DMS 273 (cell line): ENCODE results near the gene BACH1.
A peak's percentile ranks its signal among the peaks of the same experiment; 100 is the strongest.
"Not testable (repeated sequence)": the region's sequence is repeated elsewhere in the genome, so short reads cannot be mapped to it uniquely, and the experiment has no call there.

Source experiments
- DNase-seq: peaks from one replicate; lab custom pipeline; 2025; ENCODE audit not compliant: unreplicated experiment; lab: John Stamatoyannopoulos, UW

The BACH1 gene

DNA sequence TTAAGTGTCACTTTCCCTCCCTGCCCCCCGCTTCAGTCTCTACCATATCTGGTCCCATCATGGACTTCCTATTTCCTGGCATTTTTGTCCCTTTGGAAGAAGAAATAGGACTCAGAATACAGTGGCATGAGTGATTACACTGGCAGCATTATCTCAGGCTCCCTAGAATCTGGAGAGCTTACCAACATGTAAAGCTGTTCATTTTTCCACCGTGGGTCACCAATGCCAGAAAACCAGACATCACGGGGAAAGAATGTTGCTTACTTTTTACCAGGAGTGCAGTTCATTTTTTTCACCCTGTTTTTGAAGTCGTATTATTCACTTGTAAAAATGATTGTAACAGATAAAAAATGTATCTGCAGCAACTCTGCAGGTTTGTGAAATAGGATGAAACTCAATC lies 44.8 kb downstream of the BACH1 start:
- DNase-seq: peak; percentile 17

DNA sequence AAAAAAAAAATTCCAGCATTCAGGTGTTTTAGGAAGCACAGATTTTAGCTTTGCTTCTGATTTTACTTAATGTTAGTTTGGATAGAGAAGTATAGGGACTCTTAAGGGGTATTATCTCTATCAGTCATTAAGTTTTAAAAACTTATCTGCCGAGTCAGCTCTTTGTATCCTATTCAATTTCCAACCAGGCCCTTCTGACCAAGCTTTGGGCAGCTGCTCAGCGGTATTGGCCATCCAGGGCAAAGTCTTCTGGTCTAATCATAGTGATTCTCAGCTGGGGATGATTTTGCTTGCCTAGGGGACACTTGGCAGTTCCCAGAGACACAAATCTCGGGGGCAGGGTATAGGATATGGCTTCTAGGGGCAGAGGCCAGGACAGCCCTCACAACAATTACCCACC lies 47.6 kb downstream of the BACH1 start:
- no peak for DNase-seq

DNA sequence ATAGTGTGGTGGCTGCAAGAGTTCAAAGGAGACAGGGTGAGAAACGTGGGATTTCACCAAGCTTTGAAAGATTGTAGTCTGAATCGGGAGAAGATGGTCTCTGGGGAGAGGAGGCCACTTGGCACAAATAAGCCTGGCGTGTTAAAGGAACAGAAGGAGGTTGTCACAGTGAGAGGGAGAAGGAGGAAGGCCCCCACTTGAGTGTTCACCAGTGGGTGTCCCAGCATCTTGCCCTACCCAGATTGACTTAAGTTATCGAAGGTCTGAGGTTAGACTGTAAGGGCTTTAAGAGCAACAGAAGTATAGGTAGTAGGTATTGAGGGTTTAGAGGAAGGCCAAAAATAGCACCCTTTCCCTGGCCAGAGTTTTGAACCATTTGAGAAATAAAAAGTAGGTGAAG lies 48.0 kb downstream of the BACH1 start:
- no peak for DNase-seq

DNA sequence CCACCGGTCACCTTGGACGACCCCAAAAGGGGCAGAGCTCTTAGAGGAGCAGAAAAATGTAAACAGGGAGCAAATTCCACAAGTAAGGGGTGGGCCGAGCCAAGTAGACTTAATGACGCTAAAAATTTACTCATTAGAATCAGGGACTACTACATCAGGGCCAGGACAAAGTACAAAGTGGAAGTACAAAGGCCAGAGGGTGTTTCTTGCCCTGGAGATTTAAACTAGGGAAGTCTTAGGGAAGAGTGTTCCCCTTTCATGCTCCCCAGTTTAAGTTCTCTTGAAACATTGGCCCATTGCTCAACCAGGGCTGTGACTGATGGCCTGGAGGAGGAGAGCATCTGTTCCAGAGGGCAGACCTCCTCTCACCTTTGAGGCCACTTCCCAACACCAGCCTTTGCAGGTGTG lies 48.6 kb downstream of the BACH1 start:
- DNase-seq: no peak

DNA sequence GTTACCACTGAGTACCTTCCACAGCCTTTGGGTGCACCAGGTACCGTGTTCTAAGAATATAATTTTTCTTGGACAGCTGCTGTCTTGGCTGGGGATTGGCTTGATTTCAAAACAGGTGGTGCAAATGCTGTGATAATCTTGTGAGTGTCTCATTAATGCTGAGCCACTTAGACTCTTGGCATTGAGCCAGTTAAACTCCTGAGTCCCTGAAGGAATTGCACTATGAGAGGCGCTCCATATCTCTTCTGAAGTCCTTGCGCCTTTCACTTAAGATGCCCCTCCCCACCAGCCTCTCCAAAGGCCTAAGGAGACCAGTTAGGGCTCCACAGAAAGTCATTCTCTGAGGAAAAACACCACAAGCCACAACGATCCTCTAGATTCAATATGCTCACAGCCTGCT lies 51.0 kb downstream of the BACH1 start:
- DNase-seq: peak; percentile 81

DNA sequence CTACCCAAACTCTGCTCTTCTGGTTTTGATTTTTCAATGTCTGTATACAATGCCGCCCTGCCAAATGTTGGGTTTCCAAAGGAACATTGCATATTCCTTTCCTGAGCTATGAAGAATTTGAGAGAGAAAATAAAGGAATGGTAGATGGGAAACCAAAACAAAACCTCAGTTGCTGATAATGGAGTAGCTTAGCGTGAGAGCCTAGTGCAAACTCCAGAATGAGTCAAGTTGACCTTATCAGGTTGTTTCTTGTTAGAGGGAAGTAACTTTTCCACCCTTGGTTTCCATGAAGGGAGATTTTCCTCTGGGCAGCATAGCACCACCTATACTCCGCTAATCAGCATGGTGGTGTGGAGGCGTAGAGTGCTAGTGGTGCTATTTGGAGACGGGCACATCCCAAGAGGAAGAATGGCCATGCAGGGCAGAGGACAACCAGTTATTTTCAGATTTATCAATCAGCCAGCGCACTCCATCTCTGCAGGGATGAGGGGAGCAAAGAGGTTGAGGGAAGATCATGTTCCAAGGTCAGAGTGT lies 51.6 kb downstream of the BACH1 start:
- no peak for DNase-seq

DNA sequence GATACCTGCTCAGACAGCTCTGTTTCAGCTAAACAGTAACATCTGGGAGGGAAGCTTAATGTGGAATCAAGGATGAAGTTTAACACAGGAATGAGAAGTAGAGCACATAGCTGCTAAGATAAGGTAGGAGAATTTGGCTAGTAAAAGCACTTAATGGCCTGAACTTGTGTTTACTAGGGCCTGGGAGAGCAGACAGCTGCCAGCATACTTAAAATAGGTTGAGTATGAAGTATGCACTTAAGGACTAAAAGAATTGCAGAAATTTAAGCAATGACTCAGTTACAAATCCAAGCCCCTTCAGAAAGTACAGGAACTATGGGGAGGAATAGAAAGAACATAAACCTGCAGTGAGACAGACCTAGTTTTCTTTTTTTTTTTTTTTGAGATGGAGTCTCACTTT lies 53.0 kb downstream of the BACH1 start:
- DNase-seq: no peak

DNA sequence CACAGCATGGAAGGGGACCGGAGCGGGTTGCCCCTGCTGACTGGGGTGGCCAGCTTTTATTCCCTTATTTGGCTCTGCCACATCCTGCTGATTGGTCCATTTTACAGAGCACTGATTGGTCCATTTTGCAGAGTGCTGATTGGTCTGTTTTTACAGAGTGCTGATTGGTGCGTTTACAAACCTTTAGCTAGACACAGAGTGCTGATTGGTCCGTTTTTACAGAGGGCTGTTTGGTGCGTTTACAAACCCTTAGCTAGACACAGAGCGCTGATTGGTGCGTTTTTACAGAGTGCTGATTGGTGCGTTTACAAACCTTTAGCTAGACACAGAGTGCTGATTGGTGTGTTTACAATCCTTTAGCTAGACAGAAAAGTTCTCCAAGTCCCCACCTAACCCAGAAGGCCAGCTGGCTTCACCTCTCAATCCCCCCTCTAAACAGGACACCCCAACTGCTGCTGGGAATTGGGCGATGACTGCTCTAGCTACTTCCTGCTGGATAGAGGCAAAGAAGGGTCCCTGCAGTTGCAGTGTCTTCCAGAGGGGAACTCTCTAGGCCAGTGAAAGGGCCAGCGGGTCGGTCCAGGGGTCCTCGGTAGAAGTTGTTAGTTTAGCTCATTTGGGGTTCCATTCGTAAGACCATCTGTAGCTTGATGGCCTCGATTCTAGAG lies 56.5 kb downstream of the BACH1 start:
- not testable (repeated sequence) for DNase-seq

DNA sequence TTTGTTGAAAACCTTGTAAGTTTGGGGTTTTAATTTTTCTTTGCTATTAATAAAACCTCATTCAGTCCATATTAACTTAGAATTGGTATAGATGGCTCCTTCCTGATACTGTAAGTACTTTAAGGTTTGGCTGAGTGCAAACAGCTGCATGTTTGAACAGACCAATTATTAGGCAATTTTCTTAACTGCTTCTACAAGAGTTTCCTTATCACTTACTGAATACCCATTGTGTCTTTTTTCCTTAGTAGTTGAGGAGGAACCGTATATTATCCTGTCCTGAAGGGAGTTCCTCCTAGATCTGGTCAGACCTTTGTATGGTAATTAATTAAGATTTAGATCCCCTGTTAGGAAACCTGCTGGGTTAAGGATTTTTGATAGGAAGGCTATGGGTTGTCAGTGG lies 57.6 kb downstream of the BACH1 start:
- DNase-seq: not testable (repeated sequence)

DNA sequence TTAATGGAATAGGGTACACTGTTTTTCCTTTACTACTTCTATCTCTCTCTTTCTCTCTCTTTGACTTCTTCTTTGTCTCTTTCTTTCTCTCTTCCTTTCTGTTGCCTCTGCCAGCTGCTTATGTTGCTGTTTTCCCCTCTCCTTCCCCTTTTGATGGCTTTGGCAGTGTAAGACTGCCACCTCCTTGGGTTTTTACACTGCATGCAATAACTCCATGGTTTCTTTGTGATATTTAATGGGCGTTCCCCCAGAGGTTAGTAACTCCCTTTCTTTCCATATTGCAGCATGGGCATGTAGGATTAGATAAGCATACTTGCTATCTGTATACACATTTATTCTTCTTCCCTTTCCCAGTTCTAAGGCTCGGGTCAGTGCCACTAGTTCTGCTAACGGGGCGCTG lies 58.1 kb downstream of the BACH1 start:
- DNase-seq: not testable (repeated sequence)

DNA sequence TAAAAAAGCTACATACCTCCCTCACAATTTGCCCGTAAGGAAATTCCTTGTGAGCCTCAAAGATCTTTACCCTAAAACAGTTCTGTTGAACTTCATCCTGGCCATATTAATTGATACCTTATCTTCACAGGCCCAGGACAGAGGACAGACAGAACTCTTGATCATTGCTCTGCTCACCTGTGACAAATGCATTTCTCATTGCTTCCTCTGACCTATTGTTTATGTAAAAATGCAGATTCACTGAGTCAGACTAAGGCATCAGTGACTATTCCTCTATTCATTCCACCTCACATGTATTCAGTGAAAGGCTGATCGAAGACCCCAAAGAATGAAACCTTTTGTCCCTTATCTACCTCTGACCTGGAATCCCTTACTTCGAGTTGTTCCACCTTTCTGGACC lies 61.0 kb downstream of the BACH1 start:
- DNase-seq: no peak

DNA sequence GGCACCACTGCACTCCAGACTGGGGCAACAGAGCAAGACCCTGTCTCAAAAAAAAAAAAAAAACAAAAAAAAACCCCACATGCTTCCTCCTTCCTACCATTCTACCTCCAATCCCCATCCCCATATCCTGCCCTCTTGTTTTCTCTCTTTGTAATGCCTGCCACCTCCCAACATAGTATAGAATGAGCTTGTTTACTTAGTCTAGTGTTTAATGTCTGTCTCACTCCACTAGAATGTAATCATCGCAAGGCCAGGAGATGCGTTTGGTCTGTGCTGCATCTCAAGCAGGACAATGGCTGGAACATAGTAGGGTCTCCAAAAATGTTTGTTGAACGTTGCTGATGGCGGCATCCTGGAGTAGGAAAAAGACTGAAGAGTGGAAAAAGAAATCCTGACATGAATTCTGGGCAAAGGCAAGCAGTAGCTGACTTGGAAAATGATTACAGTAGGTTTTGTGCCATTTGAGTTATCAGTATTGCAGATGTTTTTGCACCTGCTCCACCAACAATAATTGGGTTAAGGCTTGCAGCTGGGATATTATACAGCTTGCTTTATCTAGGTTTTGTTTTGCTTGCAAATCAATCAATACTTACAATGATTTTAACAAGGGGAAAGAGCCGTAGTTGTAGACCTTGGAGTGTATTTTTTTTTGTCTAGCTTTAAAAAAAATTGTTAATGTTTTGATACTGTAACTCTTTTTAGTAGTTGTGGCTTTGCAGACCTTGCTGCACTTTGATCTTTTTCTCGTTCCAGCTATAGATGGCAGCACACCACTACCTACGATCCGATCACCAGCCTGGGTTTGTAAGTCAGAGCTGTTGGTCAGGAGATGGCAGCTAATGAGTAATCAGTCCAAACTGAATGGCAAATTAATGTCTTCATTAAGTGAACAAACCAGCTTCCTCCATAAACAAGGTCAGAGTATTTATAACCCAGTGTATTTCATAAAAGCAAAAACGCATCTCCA lies 62.4 kb downstream of the BACH1 start:
- DNase-seq: no peak

DNA sequence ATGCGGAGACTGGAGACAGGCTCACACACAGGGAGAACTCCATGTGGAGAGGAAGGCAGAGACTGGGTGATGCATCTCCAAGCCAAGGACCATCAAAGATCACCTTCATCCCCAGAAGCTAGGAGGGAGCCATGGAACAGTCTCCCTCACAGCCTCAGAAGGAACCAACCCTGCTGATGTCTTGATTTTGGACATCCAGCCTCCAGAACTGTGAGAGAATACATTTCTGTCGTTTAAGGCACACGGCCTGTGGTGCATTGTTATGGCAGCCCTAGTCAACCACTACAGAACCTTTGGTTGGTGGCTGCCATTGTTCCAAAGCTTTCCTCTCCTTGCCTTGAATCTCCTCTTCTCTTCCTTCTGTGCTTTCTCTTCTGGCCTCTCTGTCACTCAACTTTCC lies 64.0 kb downstream of the BACH1 start:
- no peak for DNase-seq

DNA sequence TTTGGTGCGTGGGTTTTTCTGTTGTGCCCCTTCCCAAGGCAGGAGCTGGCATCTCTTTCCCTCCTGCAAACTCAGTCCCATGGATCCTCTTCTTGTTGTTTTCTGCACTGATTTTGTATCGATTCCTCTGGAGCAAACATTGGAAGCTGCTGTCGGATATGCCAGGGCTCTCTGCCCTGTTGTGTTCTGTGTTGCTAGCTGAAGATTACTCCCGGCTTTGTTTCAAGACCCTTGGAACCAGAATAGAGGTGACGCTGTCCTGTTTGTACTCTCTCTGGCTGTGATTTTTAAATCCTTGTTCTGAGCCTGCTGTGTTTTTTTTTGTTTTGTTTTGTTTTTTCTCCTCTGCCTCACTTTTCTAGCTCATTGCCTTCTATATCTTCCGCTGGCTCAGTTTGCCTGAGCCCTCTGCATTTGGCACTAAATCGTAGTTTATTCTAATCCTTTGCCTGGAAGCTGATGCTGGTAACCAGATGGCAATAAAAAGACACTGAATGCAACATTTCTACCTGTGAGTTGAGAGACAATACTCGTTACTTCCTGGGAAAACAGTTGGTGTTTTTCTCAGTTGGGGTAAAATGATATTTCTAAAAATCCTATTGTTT lies 67.0 kb downstream of the BACH1 start:
- no peak for DNase-seq

DNA sequence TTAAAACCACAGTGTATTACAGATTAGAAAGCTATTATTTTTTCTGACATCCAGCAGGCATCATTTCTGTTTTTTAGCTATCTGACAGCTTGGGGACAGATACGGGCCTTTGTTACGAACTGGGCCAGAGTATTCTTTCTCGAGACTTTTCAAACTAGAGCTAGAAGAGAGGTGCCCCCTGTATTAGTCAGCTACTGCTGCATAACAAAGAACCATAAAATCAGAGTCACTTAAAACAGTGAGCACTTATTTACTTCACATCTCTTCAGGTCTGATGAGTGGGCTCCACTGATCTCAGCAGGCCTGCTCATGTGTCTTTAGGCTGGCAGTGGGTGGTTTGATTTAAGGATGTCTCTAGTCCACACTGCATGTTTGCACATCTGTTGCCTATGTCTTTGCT lies 67.8 kb downstream of the BACH1 start:
- no peak for DNase-seq

DNA sequence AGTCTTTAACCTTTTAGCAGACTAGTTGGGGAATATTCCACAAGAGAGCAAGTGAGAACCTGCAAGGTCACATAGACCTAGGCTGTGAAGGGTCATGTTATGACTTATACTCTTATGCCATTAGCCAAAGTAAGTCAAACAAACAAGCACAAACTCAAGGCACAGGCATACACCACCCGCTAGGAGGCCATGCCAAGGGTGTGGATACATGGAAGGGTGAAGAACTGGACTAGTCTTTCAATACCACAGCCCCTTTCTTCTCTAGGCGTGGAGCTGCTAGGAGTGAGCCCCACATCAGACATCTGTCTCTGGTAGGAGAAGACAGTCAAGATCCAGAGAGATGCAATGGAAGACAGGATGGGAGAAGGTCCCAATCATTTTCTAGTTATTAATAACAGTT lies 68.6 kb downstream of the BACH1 start:
- no peak for DNase-seq

DNA sequence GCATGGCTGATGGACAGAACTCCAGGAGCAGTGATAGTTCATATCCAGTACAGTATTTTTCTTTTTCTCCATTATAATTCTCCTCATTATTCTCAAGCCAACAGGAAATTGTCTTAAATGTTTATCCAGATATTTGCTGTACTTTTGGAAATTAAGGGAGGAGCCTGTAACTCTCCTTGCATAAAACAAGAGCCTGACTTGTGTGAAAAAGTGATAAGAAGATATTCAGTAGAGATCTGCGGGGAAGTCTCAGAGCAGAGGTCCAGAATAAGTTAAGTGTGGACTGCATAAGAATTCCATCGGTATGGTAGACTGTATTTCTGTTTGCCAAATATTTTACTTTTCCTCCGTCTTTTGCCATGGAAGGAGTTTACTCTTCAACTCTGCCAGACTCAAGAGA lies 70.2 kb downstream of the BACH1 start:
- no peak for DNase-seq

DNA sequence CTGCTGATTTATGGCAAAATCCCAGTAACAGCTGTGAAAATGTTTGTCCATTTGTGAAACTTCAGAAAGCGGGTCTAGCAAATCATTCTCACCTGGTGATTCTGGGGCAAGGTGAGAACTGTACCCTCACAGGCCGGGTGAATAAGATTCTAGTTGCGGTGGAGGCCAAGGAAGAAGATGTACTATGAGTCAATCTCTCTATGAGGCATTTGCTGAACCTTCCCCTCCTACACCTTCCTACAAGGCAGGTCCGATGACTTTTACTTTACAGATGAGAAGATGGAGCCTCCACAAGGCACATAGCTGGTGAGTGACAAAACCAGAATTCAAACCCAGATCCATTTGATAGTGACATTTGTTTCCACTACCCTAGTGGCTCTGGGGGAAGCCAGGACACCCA lies 72.7 kb downstream of the BACH1 start:
- DNase-seq: no peak

DNA sequence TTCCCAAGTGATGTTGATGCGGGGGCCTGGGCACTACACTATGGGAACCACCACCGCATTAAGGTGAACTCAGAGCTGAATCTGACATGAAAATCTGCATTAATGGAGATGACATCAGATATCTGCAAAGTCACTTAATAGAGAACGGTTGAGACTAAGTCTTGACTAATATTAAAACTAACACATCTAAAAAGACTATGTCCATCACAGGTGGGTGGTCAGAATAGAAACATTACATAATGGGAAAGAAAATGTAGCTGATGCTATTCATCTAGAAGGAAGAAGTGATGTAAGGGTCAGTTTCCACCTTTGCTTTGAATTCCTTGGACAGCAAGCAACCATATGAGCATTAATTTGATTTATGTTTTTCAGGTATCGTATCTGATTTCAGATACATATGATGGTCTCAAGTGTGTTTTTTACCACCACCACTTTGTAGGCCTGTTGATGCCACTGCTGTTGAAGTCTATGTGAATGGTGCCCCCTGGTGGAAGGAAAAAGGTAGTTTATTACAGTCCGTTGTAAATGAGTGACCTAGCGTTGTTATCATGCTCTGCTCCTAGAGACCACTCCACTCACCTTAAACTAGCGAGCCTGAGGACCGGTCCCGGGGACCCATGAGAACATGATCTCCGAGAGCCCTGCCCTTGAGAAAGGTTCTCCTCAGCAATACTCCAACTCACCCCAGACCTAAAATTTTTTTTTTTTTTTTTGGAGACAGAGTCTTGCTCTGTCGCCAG lies 73.5 kb downstream of the BACH1 start:
- peak; percentile 91 for DNase-seq

DNA sequence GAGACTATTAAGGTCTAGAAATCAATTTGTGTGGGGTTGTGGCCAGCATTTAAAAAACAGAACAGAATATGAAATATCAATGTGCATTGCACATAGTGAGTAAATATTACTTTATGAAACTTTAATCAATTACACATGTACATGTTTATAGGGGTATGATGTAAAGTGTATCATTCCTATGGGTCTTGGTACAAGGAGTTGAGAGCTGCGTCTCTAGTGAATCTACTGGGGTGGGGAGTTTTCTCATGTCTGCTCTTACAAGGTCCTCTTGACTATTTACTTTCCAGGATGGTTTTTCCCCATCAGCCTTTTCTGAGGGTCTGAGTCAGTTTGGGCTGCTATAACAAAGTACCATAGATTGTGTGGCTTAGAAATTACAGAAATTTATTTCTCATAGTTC lies 75.8 kb downstream of the BACH1 start:
- no peak for DNase-seq

DNA sequence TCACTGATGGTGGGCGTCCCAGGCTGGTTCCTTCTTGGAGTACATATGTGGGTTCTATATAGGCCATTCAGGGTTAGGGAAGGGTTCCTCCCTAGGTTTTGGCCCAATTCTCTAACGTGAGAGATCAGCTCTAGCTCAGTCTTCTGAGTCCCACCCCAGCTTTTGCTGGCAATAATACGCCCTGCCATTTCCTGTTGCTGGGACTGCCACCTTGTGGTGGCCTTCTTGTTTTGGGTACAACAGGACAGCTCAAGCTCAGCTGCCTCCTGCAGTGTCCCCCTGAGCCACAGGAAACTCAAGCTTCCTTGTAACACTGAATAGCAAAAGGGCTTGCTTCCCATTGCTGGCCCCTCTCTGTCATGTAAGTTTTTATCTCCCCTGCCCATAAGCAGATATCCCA lies 77.8 kb downstream of the BACH1 start:
- peak; percentile 63 for DNase-seq
